B cell (primary cell): ENCODE measurements around the gene LPAR2. TPM values are rescaled to one million over a fixed set of nuclear protein-coding genes. Genes with fewer than 3 reads are reported as not detected.

Source experiments
- ATAC-seq: fragments of 200-7000 bp; cut with Tn5 transposase; one replicate; pipeline ENCODE4 v1.10.0; 2021; ENCODE audit warnings: low read depth, mild to moderate bottlenecking, moderate number of reproducible peaks, moderate library complexity
- CTCF ChIA-PET: fragments of 350-600 bp; sonication (Branson Sonifier 250); formaldehyde crosslinking; loops from one replicate; lab custom pipeline; 2021; ENCODE audit warnings: antibody characterized with exemption, inconsistent platforms; lab: Charles Lee
- POLR2A ChIA-PET: fragments of 350-600 bp; sonication (Branson Sonifier 250); formaldehyde crosslinking; loops from one replicate; lab custom pipeline; 2021; ENCODE audit warnings: antibody characterized with exemption; lab: Charles Lee
- DNase-seq: peaks from one replicate; pipeline ENCODE4 v3.0.0; 2013
- H2AFZ ChIP-seq: 2 replicates; pipeline ENCODE4 v1.6.1; 2012; ENCODE audit warnings: mild to moderate bottlenecking, low read depth, low read length; ENCODE audit not compliant: insufficient read depth, poor library complexity, severe bottlenecking
- H3K27ac ChIP-seq, 2 donors: 1 replicate in 1 of 2; 2 replicates in 1 of 2; pipeline ENCODE4 v1.5.1; 2012 to 2013; ENCODE audit warnings: low read length in 2 of 2, mild to moderate bottlenecking in 2 of 2, moderate library complexity in 1 of 2
- H3K27me3 ChIP-seq, 4 experiments: fragments of 200-600 bp in 1 of 4; sonication (generic) in 1 of 4; replicated peaks in 1 of 4; 1 replicate in 2 of 4; 2 replicates in 2 of 4; pipeline versions ENCODE4 v1.6.1 to v1.7.0; 2013 to 2016; ENCODE audit warnings: low read length in 3 of 4, mild to moderate bottlenecking in 2 of 4, mixed read lengths in 1 of 4, moderate library complexity in 1 of 4; ENCODE audit not compliant: insufficient read depth in 4 of 4, control insufficient read depth in 3 of 4; ENCODE audit errors: control extremely low read depth in 1 of 4
- H3K36me3 ChIP-seq, 2 experiments: replicated peaks in 1 of 2; 1 replicate in 1 of 2; 2 replicates in 1 of 2; pipeline versions ENCODE4 v1.6.1 to v1.7.1; 2013; ENCODE audit warnings: low read length in 1 of 2; ENCODE audit not compliant: insufficient read depth in 2 of 2, control insufficient read depth in 1 of 2; ENCODE audit errors: control extremely low read depth in 1 of 2, extremely low read depth in 1 of 2
- H3K4me1 ChIP-seq, 2 donors: fragments of 200-600 bp in 1 of 2; sonication (generic) in 1 of 2; 1 replicate in 1 of 2; 2 replicates in 1 of 2; pipeline versions ENCODE4 v1.5.1 to v1.6.1; 2013 to 2017; ENCODE audit warnings: low read length in 2 of 2; ENCODE audit not compliant: control insufficient read depth in 2 of 2, insufficient read depth in 2 of 2
- H3K4me2 ChIP-seq: replicated peaks from 2 replicates; pipeline ENCODE3; 2012; ENCODE audit warnings: mild to moderate bottlenecking, low read depth, low read length; ENCODE audit not compliant: poor library complexity, severe bottlenecking
- H3K4me3 ChIP-seq, 5 experiments: fragments of 200-600 bp in 1 of 5; sonication (generic) in 1 of 5; 1 replicate in 3 of 5; 2 replicates in 2 of 5; pipeline versions ENCODE4 v1.5.1 to v1.7.0; 2011 to 2016; ENCODE audit warnings: low read length in 4 of 5, mild to moderate bottlenecking in 4 of 5, low read depth in 2 of 5, control low read depth in 1 of 5, moderate library complexity in 1 of 5; ENCODE audit not compliant: insufficient read depth in 1 of 5; ENCODE audit errors: control extremely low read depth in 1 of 5, extremely low read depth in 1 of 5
- H3K79me2 ChIP-seq: fragments of 200-600 bp; sonication (generic); one replicate; pipeline ENCODE4 v1.6.0; 2016; ENCODE audit warnings: low read length; ENCODE audit not compliant: control insufficient read depth, insufficient read depth
- H3K9ac ChIP-seq: fragments of 200-600 bp; sonication (generic); 2 replicates; pipeline ENCODE4 v1.6.1; 2017; ENCODE audit warnings: mild to moderate bottlenecking, low read length, moderate library complexity
- H3K9me3 ChIP-seq, 3 donors: one replicate each; pipeline versions ENCODE4 v1.6.1 to v1.7.1; 2013; ENCODE audit warnings: low read length in 2 of 3; ENCODE audit not compliant: control insufficient read depth in 2 of 3, insufficient read depth in 1 of 3; ENCODE audit errors: control extremely low read depth in 1 of 3
- H4K20me1 ChIP-seq: 2 replicates; pipeline ENCODE4 v1.6.0; 2012; ENCODE audit warnings: mild to moderate bottlenecking, low read length; ENCODE audit not compliant: insufficient read depth, control insufficient read depth, poor library complexity, severe bottlenecking
- H3K27ac Mint-ChIP-seq: one replicate; pipeline ENCODE4 v1.8.0; 2021; ENCODE audit warnings: mixed read lengths
- H3K27me3 Mint-ChIP-seq: one replicate; pipeline ENCODE4 v1.8.0; 2021; ENCODE audit warnings: mixed read lengths
- H3K4me1 Mint-ChIP-seq: one replicate; pipeline ENCODE4 v1.8.0; 2021; ENCODE audit warnings: mixed read lengths
- H3K4me3 Mint-ChIP-seq: one replicate; pipeline ENCODE4 v1.8.0; 2021; ENCODE audit warnings: mixed read lengths
- H3K9me3 Mint-ChIP-seq: one replicate; pipeline ENCODE4 v1.8.0; 2022; ENCODE audit warnings: mixed read lengths; ENCODE audit not compliant: insufficient read depth
- EZH2 ChIP-seq: IDR thresholded peaks from 2 replicates; pipeline ENCODE4 v1.6.1; 2012; ENCODE audit warnings: borderline replicate concordance, low read depth, mild to moderate bottlenecking, moderate library complexity, low read length; ENCODE audit not compliant: insufficient read depth, poor library complexity, severe bottlenecking
- WGBS: methylation state at CpG from one replicate; pipeline ENCODE4 v1.1.5; 2013; ENCODE audit warnings: missing lambda C conversion rate; ENCODE audit not compliant: insufficient coverage; 5-methylcytosine and 5-hydroxymethylcytosine counted together
- intact Hi-C: fragments of 100-400 bp; cut with micrococcal nuclease; formaldehyde crosslinking; loops from one replicate; pipeline ENCODE4 v1.10.0; 2022
- polyA plus RNA-seq: library from polyadenylated mRNA; depleted of rRNA; stranded (reverse); fragments of >200 nt; gene quantifications from 2 replicates; pipeline ENCODE4 v1.2.3, GENCODE V29; 2012
- total RNA-seq, 2 donors: library from RNA; stranded (reverse); fragments of 120-200 nt in 1 of 2; gene quantifications; 1 replicate in 1 of 2; 2 replicates in 1 of 2; pipeline versions ENCODE4 v1.2.3 to v1.2.4, GENCODE V29; 2013 to 2022
- TF ChIP-seq, protein P1 (sequence below): fragments of 200-600 bp; IDR thresholded peaks from one replicate; pipeline ENCODE4 v1.8.0; 2022; ENCODE audit warnings: antibody characterized with exemption, mild to moderate bottlenecking

The LPAR2 gene
- total and polyA plus RNA-seq, 2 donors (not counting 1 experiment from before 2014, with no cell fraction given): 27.1 to 37.2 TPM

DNA sequence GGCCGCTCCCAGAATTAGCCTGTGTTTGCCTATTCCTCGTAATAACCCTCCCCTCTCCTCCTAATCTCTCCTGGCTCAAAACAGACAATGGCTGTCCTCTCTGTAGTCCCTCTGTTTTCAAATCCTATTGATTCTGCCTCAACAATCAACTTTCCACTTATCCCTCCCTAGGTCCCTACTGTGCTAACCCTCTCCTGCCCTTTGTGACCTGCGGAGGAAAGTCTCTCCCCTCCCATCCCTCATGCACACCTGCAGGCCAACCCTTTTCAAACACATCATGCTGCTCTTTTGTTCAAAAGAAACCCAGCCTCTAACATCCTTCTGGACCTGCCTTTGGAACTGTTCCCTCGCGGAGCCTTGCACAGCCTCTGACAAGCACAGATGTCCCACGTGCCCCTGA lies 52.6 kb downstream of the LPAR2 start:
- intact Hi-C loops: no loop called here
- H3K9ac ChIP-seq: no peak overlapping the region
- CTCF ChIA-PET: no interaction called here

More for the DNA sequence above, 52.6 kb downstream of the LPAR2 start:
- Histone ChIP-seq H3K36me3 (no peaks in the 10 kb centered on the region), H3K9me3 (no peaks in the 10 kb centered on the region), H4K20me1 (no peaks in the 10 kb centered on the region), H3K4me3 (no peak overlapping the region), H3K4me2 (no peak overlapping the region), H3K79me2 (no peaks in the 10 kb centered on the region), H3K27ac (no peak overlapping the region), H3K4me1 (no peaks in the 10 kb centered on the region), H3K27me3 (no peaks in the 10 kb centered on the region), H2AFZ (no peak overlapping the region)
- H3K4me3 Mint-ChIP-seq: no peak overlapping the region
- H3K9me3 Mint-ChIP-seq: no peaks in the 10 kb centered on the region
- H3K27ac Mint-ChIP-seq: no peak overlapping the region
- POLR2A ChIA-PET: no interaction called here
- no peak for DNase-seq
- no peak for ATAC-seq
- TF ChIP-seq, protein P1, sequence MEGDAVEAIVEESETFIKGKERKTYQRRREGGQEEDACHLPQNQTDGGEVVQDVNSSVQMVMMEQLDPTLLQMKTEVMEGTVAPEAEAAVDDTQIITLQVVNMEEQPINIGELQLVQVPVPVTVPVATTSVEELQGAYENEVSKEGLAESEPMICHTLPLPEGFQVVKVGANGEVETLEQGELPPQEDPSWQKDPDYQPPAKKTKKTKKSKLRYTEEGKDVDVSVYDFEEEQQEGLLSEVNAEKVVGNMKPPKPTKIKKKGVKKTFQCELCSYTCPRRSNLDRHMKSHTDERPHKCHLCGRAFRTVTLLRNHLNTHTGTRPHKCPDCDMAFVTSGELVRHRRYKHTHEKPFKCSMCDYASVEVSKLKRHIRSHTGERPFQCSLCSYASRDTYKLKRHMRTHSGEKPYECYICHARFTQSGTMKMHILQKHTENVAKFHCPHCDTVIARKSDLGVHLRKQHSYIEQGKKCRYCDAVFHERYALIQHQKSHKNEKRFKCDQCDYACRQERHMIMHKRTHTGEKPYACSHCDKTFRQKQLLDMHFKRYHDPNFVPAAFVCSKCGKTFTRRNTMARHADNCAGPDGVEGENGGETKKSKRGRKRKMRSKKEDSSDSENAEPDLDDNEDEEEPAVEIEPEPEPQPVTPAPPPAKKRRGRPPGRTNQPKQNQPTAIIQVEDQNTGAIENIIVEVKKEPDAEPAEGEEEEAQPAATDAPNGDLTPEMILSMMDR: no peak
- no peak for TF ChIP-seq EZH2
- H3K27me3 Mint-ChIP-seq: no peaks in the 10 kb centered on the region
- H3K4me1 Mint-ChIP-seq: no peaks in the 10 kb centered on the region
- WGBS: 87% methylated on average over 5 of the region's 6 CpGs

Other genes with a start within 250 kb of the LPAR2 start
- 76.3 and 97.3 TPM in 2 replicates for gene GATAD2A, start 222.5 kb downstream of the LPAR2 start, total RNA-seq
- 28.8 and 44.5 TPM in 2 replicates for gene GATAD2A, start 222.5 kb downstream of the LPAR2 start, polyA plus RNA-seq
- 6.3 and 8.9 TPM in 2 replicates for gene TSSK6, start 112.7 kb downstream of the LPAR2 start, total RNA-seq
- gene TSSK6, start 112.7 kb downstream of the LPAR2 start, polyA plus RNA-seq: 7.7 and 9.6 TPM in 2 replicates
- 170 and 188 TPM in 2 replicates for gene NDUFA13, start 112.0 kb downstream of the LPAR2 start, total RNA-seq
- gene NDUFA13, start 112.0 kb downstream of the LPAR2 start, polyA plus RNA-seq: 58.5 and 195 TPM in 2 replicates
- gene YJEFN3, start 99.3 kb downstream of the LPAR2 start, total RNA-seq: 6.9 and 8.8 TPM in 2 replicates
- gene YJEFN3, start 99.3 kb downstream of the LPAR2 start, polyA plus RNA-seq: 4.8 and 7.1 TPM in 2 replicates
- 0.10 and 0.12 TPM in 2 replicates for gene CILP2, start 90.0 kb downstream of the LPAR2 start, total RNA-seq
- gene CILP2, start 90.0 kb downstream of the LPAR2 start, polyA plus RNA-seq: 0.04 and 0.07 TPM in 2 replicates
- 11.7 and 11.8 TPM in 2 replicates for gene PBX4, start 9.5 kb downstream of the LPAR2 start, total RNA-seq
- gene PBX4, start 9.5 kb downstream of the LPAR2 start, polyA plus RNA-seq: 6.0 and 11.7 TPM in 2 replicates
- 112 and 114 TPM in 2 replicates for gene GMIP, start 15.4 kb upstream of the LPAR2 start, total RNA-seq
- 57.0 and 64.7 TPM in 2 replicates for gene GMIP, start 15.4 kb upstream of the LPAR2 start, polyA plus RNA-seq
- gene ATP13A1, start 35.5 kb upstream of the LPAR2 start, total RNA-seq: 153 and 156 TPM in 2 replicates
- 216 and 277 TPM in 2 replicates for gene ATP13A1, start 35.5 kb upstream of the LPAR2 start, polyA plus RNA-seq
- 70.6 and 74.3 TPM in 2 replicates for gene ZNF101, start 40.6 kb upstream of the LPAR2 start, total RNA-seq
- 12.2 and 15.2 TPM in 2 replicates for gene ZNF101, start 40.6 kb upstream of the LPAR2 start, polyA plus RNA-seq
- 21.0 and 22.5 TPM in 2 replicates for gene ZNF14, start 104.9 kb upstream of the LPAR2 start, total RNA-seq
- 3.4 and 6.0 TPM in 2 replicates for gene ZNF14, start 104.9 kb upstream of the LPAR2 start, polyA plus RNA-seq
- gene ZNF506, start 193.5 kb upstream of the LPAR2 start, total RNA-seq: 67.6 and 80.3 TPM in 2 replicates
- gene ZNF506, start 193.5 kb upstream of the LPAR2 start, polyA plus RNA-seq: 25.6 and 26.0 TPM in 2 replicates
- gene ZNF253, start 237.7 kb upstream of the LPAR2 start, total RNA-seq: 28.6 and 33.7 TPM in 2 replicates
- gene ZNF253, start 237.7 kb upstream of the LPAR2 start, polyA plus RNA-seq: 5.5 and 6.2 TPM in 2 replicates